Mesenchymal stem cell (in vitro differentiated cells and primary cell): ENCODE measurements around the gene KRT86.

ENCODE experiments used
- DNase-seq: peaks from one replicate; pipeline ENCODE4 v3.0.0-alpha.2; 2013
- H2AFZ ChIP-seq: one replicate; pipeline ENCODE4 v1.6.1; 2013; ENCODE audit warnings: low read depth, mild to moderate bottlenecking, control low read depth, inconsistent platforms, low read length, moderate library complexity
- H2AK5ac ChIP-seq: 2 replicates; pipeline ENCODE4 v1.6.1; 2013; ENCODE audit warnings: low read length, moderate library complexity, mild to moderate bottlenecking, inconsistent platforms; ENCODE audit not compliant: severe bottlenecking
- H2BK120ac ChIP-seq: one replicate; pipeline ENCODE4 v1.6.1; 2013; ENCODE audit warnings: low read depth, mild to moderate bottlenecking, inconsistent platforms, low read length, moderate library complexity
- H2BK12ac ChIP-seq, 2 experiments: one replicate each; pipeline ENCODE4 v1.6.1; 2013; ENCODE audit warnings: inconsistent platforms in 2 of 2, low read length in 2 of 2, mild to moderate bottlenecking in 2 of 2, moderate library complexity in 2 of 2, control low read depth in 1 of 2
- H2BK15ac ChIP-seq: one replicate; pipeline ENCODE4 v1.6.1; 2013; ENCODE audit warnings: mild to moderate bottlenecking, low read depth, inconsistent platforms; ENCODE audit not compliant: poor library complexity, severe bottlenecking
- H2BK5ac ChIP-seq: 2 replicates; pipeline ENCODE4 v1.6.1; 2013; ENCODE audit warnings: low read depth, mild to moderate bottlenecking, low read length, control low read depth, inconsistent platforms; ENCODE audit not compliant: poor library complexity, severe bottlenecking
- H3K14ac ChIP-seq, 2 experiments: one replicate each; pipeline ENCODE4 v1.6.1; 2013; ENCODE audit warnings: inconsistent platforms in 2 of 2, low read length in 2 of 2, control low read depth in 1 of 2, mild to moderate bottlenecking in 1 of 2, moderate library complexity in 1 of 2
- H3K18ac ChIP-seq, 2 experiments: one replicate each; pipeline ENCODE4 v1.6.1; 2013; ENCODE audit warnings: inconsistent platforms in 2 of 2, low read length in 2 of 2, control low read depth in 1 of 2, low read depth in 1 of 2, mild to moderate bottlenecking in 1 of 2
- H3K23ac ChIP-seq, 2 experiments: one replicate each; pipeline ENCODE4 v1.6.1; 2013; ENCODE audit warnings: inconsistent platforms in 2 of 2, low read length in 2 of 2, mild to moderate bottlenecking in 2 of 2, moderate library complexity in 2 of 2, control low read depth in 1 of 2
- H3K27ac ChIP-seq: 2 replicates; pipeline ENCODE4 v1.5.1; 2013; ENCODE audit warnings: mild to moderate bottlenecking, moderate library complexity, low read length, control low read depth, inconsistent platforms; ENCODE audit not compliant: poor library complexity, severe bottlenecking
- H3K27me3 ChIP-seq, 2 experiments: 2 replicates each; pipeline versions ENCODE4 v1.6.1 to v1.7.0; 2013; ENCODE audit warnings: low read length in 2 of 2, mild to moderate bottlenecking in 2 of 2, moderate library complexity in 2 of 2, control low read depth in 1 of 2, inconsistent platforms in 1 of 2; ENCODE audit not compliant: control insufficient read depth in 1 of 2, insufficient read depth in 1 of 2
- H3K36me3 ChIP-seq, 2 experiments: 2 replicates each; pipeline versions ENCODE4 v1.6.1 to v1.7.0; 2013; ENCODE audit warnings: low read length in 2 of 2, control low read depth in 1 of 2, inconsistent platforms in 1 of 2, low read depth in 1 of 2, mild to moderate bottlenecking in 1 of 2; ENCODE audit not compliant: insufficient read depth in 2 of 2, control insufficient read depth in 1 of 2
- H3K4ac ChIP-seq, 2 experiments: one replicate each; pipeline ENCODE4 v1.6.1; 2013; ENCODE audit warnings: inconsistent platforms in 2 of 2, low read length in 2 of 2, mild to moderate bottlenecking in 2 of 2, moderate library complexity in 2 of 2, control low read depth in 1 of 2, low read depth in 1 of 2
- H3K4me1 ChIP-seq: 2 replicates; pipeline ENCODE4 v1.6.1; 2013; ENCODE audit warnings: low read depth, low read length, control low read depth; ENCODE audit not compliant: control insufficient read depth, insufficient read depth
- H3K4me2 ChIP-seq: 2 replicates; pipeline ENCODE4 v1.6.1; 2013; ENCODE audit warnings: low read length, mild to moderate bottlenecking, inconsistent platforms; ENCODE audit not compliant: poor library complexity, severe bottlenecking
- H3K4me3 ChIP-seq, 2 experiments: 2 replicates each; pipeline versions ENCODE4 v1.5.1 to v1.7.0; 2013; ENCODE audit warnings: low read length in 2 of 2, mild to moderate bottlenecking in 2 of 2, control low read depth in 1 of 2, low read depth in 1 of 2; ENCODE audit not compliant: insufficient read depth in 1 of 2
- H3K79me1 ChIP-seq: replicated peaks from 2 replicates; pipeline ENCODE4 v1.6.1; 2013; ENCODE audit warnings: mild to moderate bottlenecking, control low read depth, low read length, inconsistent platforms; ENCODE audit not compliant: poor library complexity, severe bottlenecking
- H3K9ac ChIP-seq: 2 replicates; pipeline ENCODE4 v1.7.0; 2013; ENCODE audit warnings: mild to moderate bottlenecking, low read length, moderate library complexity
- H3K9me3 ChIP-seq: 2 replicates; pipeline ENCODE4 v1.7.0; 2013; ENCODE audit warnings: mild to moderate bottlenecking, low read length; ENCODE audit not compliant: control insufficient read depth
- H4K8ac ChIP-seq: one replicate; pipeline ENCODE4 v1.6.1; 2013; ENCODE audit warnings: inconsistent platforms, mild to moderate bottlenecking, low read length, moderate library complexity
- H4K91ac ChIP-seq: one replicate; pipeline ENCODE4 v1.6.1; 2013; ENCODE audit warnings: mild to moderate bottlenecking, low read length, inconsistent platforms
- WGBS: methylation state at CpG from one replicate; pipeline ENCODE4 v1.1.7; 2013; ENCODE audit warnings: mixed read lengths; 5-methylcytosine and 5-hydroxymethylcytosine counted together

Gene KRT86

GRCh38 chr12:52312086-52312485 lies 37.6 kb downstream of the KRT86 start:
- 81% methylated on average over 4 of the region's 4 CpGs for WGBS
- no peak overlapping the region for H3K4ac ChIP-seq
- no peak overlapping the region for H3K23ac ChIP-seq
- H3K9ac ChIP-seq, result no peak overlapping the region
- no peak overlapping the region for H3K4me2 ChIP-seq
- H4K91ac ChIP-seq, result no peak overlapping the region
- H2BK15ac ChIP-seq, result no peak overlapping the region
- no peaks in the 10 kb centered on the region for H3K36me3 ChIP-seq
- no peaks in the 10 kb centered on the region for H3K79me1 ChIP-seq
- H4K8ac ChIP-seq, result no peak overlapping the region
- H3K4me3 ChIP-seq, result no peak overlapping the region
- H2BK5ac ChIP-seq, result no peak overlapping the region
- no peak overlapping the region for H2AFZ ChIP-seq
- no peak overlapping the region for H2BK12ac ChIP-seq
- peaks cover 8% of the 10 kb centered on the region for H3K4me1 ChIP-seq
- no peak overlapping the region for H2BK120ac ChIP-seq
- no peak overlapping the region for H2AK5ac ChIP-seq
- no peaks in the 10 kb centered on the region for H3K9me3 ChIP-seq
- no peak overlapping the region for H3K14ac ChIP-seq
- H3K27ac ChIP-seq, result no peak overlapping the region
- H3K18ac ChIP-seq, result no peak overlapping the region
- peaks cover 83 to 99% of the 10 kb centered on the region in 2 experiments for H3K27me3 ChIP-seq
- DNase-seq, result no peak

GRCh38 chr12:52313461-52313860 lies 39.0 kb downstream of the KRT86 start:
- no peak overlapping the region for H4K8ac ChIP-seq
- H3K9ac ChIP-seq, result no peak overlapping the region
- 45% methylated on average over 3 of the region's 3 CpGs for WGBS

GRCh38 chr12:52313926-52314325 lies 39.5 kb downstream of the KRT86 start:
- Histone ChIP-seq H4K91ac (no peak overlapping the region), H3K27me3 (peaks cover 79 to 98% of the 10 kb centered on the region in 2 experiments), H2BK120ac (no peak overlapping the region), H3K9ac (no peak overlapping the region), H3K14ac (no peak overlapping the region), H3K4me3 (no peak overlapping the region), H2BK12ac (no peak overlapping the region), H3K36me3 (no peaks in the 10 kb centered on the region), H3K18ac (no peak overlapping the region), H3K4me1 (no peaks in the 10 kb centered on the region), H3K27ac (no peak overlapping the region), H3K4ac (no peak overlapping the region), H2BK5ac (no peak overlapping the region), H3K9me3 (no peaks in the 10 kb centered on the region), H3K4me2 (no peak overlapping the region), H3K79me1 (no peaks in the 10 kb centered on the region), H4K8ac (no peak overlapping the region), H2BK15ac (no peak overlapping the region), H2AK5ac (no peak overlapping the region), H3K23ac (no peak overlapping the region), H2AFZ (no peak overlapping the region)
- no peak for DNase-seq
- 90% methylated on average over 8 of the region's 9 CpGs for WGBS

More at GRCh38 chr12:52313461-52313860, 39.0 kb downstream of the KRT86 start:
- Histone ChIP-seq H3K36me3 (no peaks in the 10 kb centered on the region), H3K4me2 (no peak overlapping the region), H2AK5ac (no peak overlapping the region), H3K79me1 (no peaks in the 10 kb centered on the region), H2BK5ac (no peak overlapping the region), H3K18ac (no peak overlapping the region), H3K4ac (no peak overlapping the region), H3K9me3 (no peaks in the 10 kb centered on the region), H2BK120ac (no peak overlapping the region), H3K4me1 (peaks cover 1% of the 10 kb centered on the region), H2BK15ac (no peak overlapping the region), H4K91ac (no peak overlapping the region), H3K4me3 (no peak overlapping the region), H3K27me3 (peaks cover 81 to 98% of the 10 kb centered on the region in 2 experiments), H2BK12ac (no peak overlapping the region), H3K23ac (no peak overlapping the region), H2AFZ (no peak overlapping the region), H3K14ac (no peak overlapping the region), H3K27ac (no peak overlapping the region)
- no peak for DNase-seq

- H3K27ac ChIP-seq, result no peak overlapping the region
- no peak overlapping the region for H3K18ac ChIP-seq
These were observed 40.1 kb downstream of the KRT86 start for GRCh38 chr12:52314511-52314910.

More at GRCh38 chr12:52314511-52314910, 40.1 kb downstream of the KRT86 start:
- Histone ChIP-seq H2AK5ac (no peak overlapping the region), H3K9ac (no peak overlapping the region), H3K4me3 (no peak overlapping the region), H3K79me1 (no peaks in the 10 kb centered on the region), H2AFZ (no peak overlapping the region), H4K8ac (no peak overlapping the region), H3K27me3 (peaks cover 78 to 98% of the 10 kb centered on the region in 2 experiments), H3K14ac (no peak overlapping the region), H2BK12ac (no peak overlapping the region), H4K91ac (no peak overlapping the region), H2BK120ac (no peak overlapping the region), H3K4ac (no peak overlapping the region), H2BK15ac (no peak overlapping the region), H3K36me3 (no peaks in the 10 kb centered on the region), H3K4me2 (no peak overlapping the region), H3K23ac (no peak overlapping the region), H2BK5ac (no peak overlapping the region), H3K9me3 (no peaks in the 10 kb centered on the region), H3K4me1 (no peaks in the 10 kb centered on the region)
- 74% methylated on average over 13 of the region's 13 CpGs for WGBS
- no peak for DNase-seq
